ENCODE results near the gene BPIFA3.

The BPIFA3 gene

DNA sequence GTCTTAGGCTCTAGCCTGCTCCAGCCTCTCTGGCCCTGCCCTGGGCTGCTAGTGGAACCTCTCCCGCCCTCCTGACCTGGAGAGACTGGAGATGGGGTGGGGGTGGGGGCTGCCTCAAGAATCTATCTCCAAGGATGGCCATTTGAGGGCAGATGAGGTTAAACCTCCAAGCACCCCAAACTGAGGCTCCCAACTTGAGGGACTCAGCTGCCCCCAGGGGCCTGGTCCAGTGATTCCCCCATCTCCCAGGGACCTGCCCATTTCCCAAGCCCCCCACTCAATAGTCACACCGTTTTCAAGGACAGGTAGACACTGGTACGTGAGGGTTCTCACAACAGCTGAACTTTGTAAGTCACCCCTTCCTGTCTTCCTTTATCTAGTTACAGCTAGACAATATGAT lies 58.7 kb downstream of the BPIFA3 start:
- TF ChIP-seq, protein P1, sequence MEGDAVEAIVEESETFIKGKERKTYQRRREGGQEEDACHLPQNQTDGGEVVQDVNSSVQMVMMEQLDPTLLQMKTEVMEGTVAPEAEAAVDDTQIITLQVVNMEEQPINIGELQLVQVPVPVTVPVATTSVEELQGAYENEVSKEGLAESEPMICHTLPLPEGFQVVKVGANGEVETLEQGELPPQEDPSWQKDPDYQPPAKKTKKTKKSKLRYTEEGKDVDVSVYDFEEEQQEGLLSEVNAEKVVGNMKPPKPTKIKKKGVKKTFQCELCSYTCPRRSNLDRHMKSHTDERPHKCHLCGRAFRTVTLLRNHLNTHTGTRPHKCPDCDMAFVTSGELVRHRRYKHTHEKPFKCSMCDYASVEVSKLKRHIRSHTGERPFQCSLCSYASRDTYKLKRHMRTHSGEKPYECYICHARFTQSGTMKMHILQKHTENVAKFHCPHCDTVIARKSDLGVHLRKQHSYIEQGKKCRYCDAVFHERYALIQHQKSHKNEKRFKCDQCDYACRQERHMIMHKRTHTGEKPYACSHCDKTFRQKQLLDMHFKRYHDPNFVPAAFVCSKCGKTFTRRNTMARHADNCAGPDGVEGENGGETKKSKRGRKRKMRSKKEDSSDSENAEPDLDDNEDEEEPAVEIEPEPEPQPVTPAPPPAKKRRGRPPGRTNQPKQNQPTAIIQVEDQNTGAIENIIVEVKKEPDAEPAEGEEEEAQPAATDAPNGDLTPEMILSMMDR (IDR thresholded peaks at IDR 0.05; ENCODE audit: low read depth, low read length): no peak
- H3K4me3 ChIP-seq (replicated peaks in 1 of 2; ENCODE audit: low read depth in 2 of 2, low read length in 2 of 2): no peak overlapping the region
- no peak for DNase-seq (ENCODE audit: low read depth in 2 of 2)

DNA sequence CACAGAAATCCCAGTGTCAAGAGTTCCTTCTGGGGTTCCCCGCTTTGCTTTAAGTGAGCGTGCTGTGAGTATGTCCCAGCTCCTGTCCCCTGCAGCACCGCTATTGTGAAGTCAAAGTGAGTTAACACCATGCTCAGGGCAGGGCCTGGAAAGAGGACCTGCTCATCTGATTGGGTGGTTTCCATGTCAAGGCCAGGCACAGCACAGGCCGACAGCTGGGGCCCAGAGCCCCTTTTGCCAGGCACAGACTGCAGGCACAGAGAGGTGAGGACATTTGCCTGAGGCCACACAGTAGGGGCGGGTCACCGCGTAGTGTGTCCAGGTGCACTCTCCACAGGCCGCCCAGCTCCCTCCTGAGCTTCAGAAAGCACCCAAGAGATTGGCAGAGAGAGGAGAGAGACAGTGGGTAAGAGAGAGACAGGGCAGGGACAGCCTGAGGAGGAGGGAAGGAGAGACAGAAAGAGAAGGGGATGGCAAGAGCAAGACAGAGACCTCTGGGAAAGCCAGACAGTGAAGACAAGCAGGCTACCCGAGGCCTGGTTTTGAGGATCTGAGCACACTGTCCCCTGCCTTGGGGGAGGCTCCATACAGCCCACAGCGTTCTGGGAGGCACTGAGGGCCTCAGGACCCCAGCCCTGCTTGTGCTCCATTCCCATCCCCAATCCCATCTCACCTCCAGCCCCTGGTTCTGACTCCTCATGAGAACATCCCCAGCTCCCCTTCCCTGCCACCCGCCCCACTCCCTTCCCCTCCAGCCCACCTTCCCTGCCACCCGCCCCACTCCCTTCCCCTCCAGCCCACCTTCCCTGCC lies 59.4 kb downstream of the BPIFA3 start:
- no peak overlapping the region for H3K4me3 ChIP-seq (replicated peaks in 1 of 2; ENCODE audit: low read depth in 2 of 2, low read length in 2 of 2)
- no peak for DNase-seq (ENCODE audit: low read depth in 2 of 2)
- TF ChIP-seq, protein P1 (IDR thresholded peaks at IDR 0.05; ENCODE audit: low read depth, low read length): no peak
